HEK293T (cell line): ENCODE data around the gene RPAP2.

Experiments
- SP1 ChIP-seq: fragments of 450-650 bp; IDR thresholded peaks from 2 replicates; pipeline ENCODE4 v1.6.1; 2017
- SUZ12 ChIP-seq: fragments of 450-650 bp; IDR thresholded peaks from 2 replicates; pipeline ENCODE4 v1.6.1; 2016; ENCODE audit warnings: mild to moderate bottlenecking

- TF ChIP-seq SP1 (no peak), SUZ12 (no peak)
Measured at GRCh38 chr1:92327794-92328193, 28.9 kb downstream of the RPAP2 start.
